HepG2 (cell line): Measurements from ENCODE around the gene LIN28A. TPM values are rescaled to one million over a fixed set of nuclear protein-coding genes. Genes with fewer than 3 reads are reported as not detected.

ENCODE experiments used
- ATAC-seq: fragments of 200-7000 bp; cut with Tn5 transposase; 3 replicates; pipeline ENCODE4 v1.9.1; 2020; ENCODE audit warnings: mild to moderate bottlenecking, moderate library complexity
- BruUV-seq: library from RNA; stranded (reverse); fragments of 400-500 nt; replicated peaks from 2 replicates; lab custom pipeline; 2021; lab: Mats Ljungman, UMichigan
- CTCF ChIA-PET: fragments of 300-600 bp; formaldehyde crosslinking; extraction: SDS; loops from one replicate; lab custom pipeline; 2021; ENCODE audit warnings: low total read pairs, inconsistent platforms, low intra/inter-chr PET ratio; lab: Yijun Ruan, JAX
- POLR2A ChIA-PET: fragments of 350-600 bp; sonication (Branson Sonifier 250); formaldehyde crosslinking; loops from one replicate; lab custom pipeline; 2020; ENCODE audit warnings: antibody characterized with exemption, inconsistent platforms; lab: Yijun Ruan, JAX
- DNase-seq: peaks from one replicate; pipeline ENCODE4 v3.0.0-alpha.2; 2015; ENCODE audit warnings: low spot score
- FAIRE-seq: peaks from 3 replicates; lab custom pipeline; 2011; peaks lifted over from hg19 to GRCh38; lab: Jason Lieb, UNC
- H2AFZ ChIP-seq: one replicate; pipeline ENCODE4 v1.6.1; 2011; ENCODE audit warnings: low read length, inconsistent platforms
- H3K27ac ChIP-seq: fragments of 300-600 bp; 3 replicates; pipeline ENCODE4 v1.8.0; 2011; ENCODE audit warnings: mixed run types, mild to moderate bottlenecking, mixed read lengths, low read length, inconsistent platforms; ENCODE audit not compliant: insufficient read depth; ENCODE audit errors: extremely low read length
- H3K27me3 ChIP-seq, 2 experiments: fragments of 200-600 bp in 1 of 2; 2 replicates in 1 of 2; 3 replicates in 1 of 2; pipeline versions ENCODE4 v1.6.0 to v1.8.0; 2011; ENCODE audit warnings: low read length in 2 of 2, mild to moderate bottlenecking in 2 of 2, moderate library complexity in 2 of 2, inconsistent platforms in 1 of 2; ENCODE audit not compliant: insufficient read depth in 2 of 2, control insufficient read depth in 1 of 2
- H3K36me3 ChIP-seq, 2 experiments: fragments of 200-600 bp in 1 of 2; replicated peaks in 1 of 2; 2 replicates in 1 of 2; 3 replicates in 1 of 2; pipeline versions ENCODE4 v1.5.1 to v1.8.0; 2011; ENCODE audit warnings: low read length in 2 of 2, inconsistent platforms in 1 of 2; ENCODE audit not compliant: insufficient read depth in 2 of 2, control insufficient read depth in 1 of 2
- H3K4me1 ChIP-seq: 2 replicates; pipeline ENCODE4 v1.5.1; 2012; ENCODE audit warnings: low read length, inconsistent platforms; ENCODE audit not compliant: insufficient read depth
- H3K4me2 ChIP-seq: 2 replicates; pipeline ENCODE4 v1.6.0; 2011; ENCODE audit warnings: low read depth, low read length, inconsistent platforms
- H3K4me3 ChIP-seq, 3 experiments: fragments of 200-600 bp in 1 of 3; sonication (generic), shearing (Covaris generic) in 1 of 3; replicated peaks in 1 of 3; 2 replicates each; pipeline ENCODE4 v1.5.1; 2011 to 2016; ENCODE audit warnings: low read length in 3 of 3, inconsistent platforms in 2 of 3, low read depth in 2 of 3, mild to moderate bottlenecking in 2 of 3, control low read depth in 1 of 3, mixed read lengths in 1 of 3; ENCODE audit not compliant: insufficient read depth in 1 of 3
- H3K79me2 ChIP-seq: one replicate; pipeline ENCODE4 v1.6.1; 2011; ENCODE audit warnings: low read length, inconsistent platforms; ENCODE audit not compliant: insufficient read depth
- H3K9ac ChIP-seq: 2 replicates; pipeline ENCODE4 v1.6.0; 2011; ENCODE audit warnings: mild to moderate bottlenecking, low read depth, low read length, inconsistent platforms; ENCODE audit not compliant: insufficient read depth
- H3K9me3 ChIP-seq: 2 replicates; pipeline ENCODE4 v1.5.1; 2012; ENCODE audit warnings: mild to moderate bottlenecking, low read length
- H4K20me1 ChIP-seq: 2 replicates; pipeline ENCODE4 v1.6.0; 2011; ENCODE audit warnings: inconsistent platforms, mild to moderate bottlenecking, low read length, moderate library complexity; ENCODE audit not compliant: insufficient read depth
- ELF3 ChIP-seq: IDR thresholded peaks from 2 replicates; pipeline ENCODE4 v1.6.1; 2016; ENCODE audit warnings: missing genetic modification reagents, missing compliant biosample characterization
- GABPA ChIP-seq, 2 experiments: IDR thresholded peaks; 2 replicates each; pipeline ENCODE4 v1.6.1; 2011 to 2016; ENCODE audit warnings: low read depth in 2 of 2, low read length in 1 of 2, missing biosample characterization in 1 of 2, missing genetic modification characterization in 1 of 2
- GABPB1 ChIP-seq: IDR thresholded peaks from 2 replicates; pipeline ENCODE4 v1.6.1; 2016; ENCODE audit warnings: mild to moderate bottlenecking, missing genetic modification reagents, moderate library complexity, missing compliant biosample characterization
- HMG20B ChIP-seq: conservative IDR thresholded peaks from 2 replicates; pipeline ENCODE4 v1.6.1; 2016; ENCODE audit warnings: missing genetic modification reagents, missing compliant biosample characterization
- PLSCR1 ChIP-seq: sonication (generic); formaldehyde crosslinking; IDR thresholded peaks from 2 replicates; pipeline ENCODE4 v1.5.0; 2020; ENCODE audit warnings: missing genetic modification reagents, mild to moderate bottlenecking, borderline replicate concordance
- POLR2A ChIP-seq, 2 experiments: IDR thresholded peaks; 2 replicates each; pipeline ENCODE4 v1.6.1; 2011; ENCODE audit warnings: low read depth in 2 of 2, low read length in 2 of 2, mild to moderate bottlenecking in 1 of 2, moderate library complexity in 1 of 2; ENCODE audit not compliant: insufficient read depth in 1 of 2
- RAD21 ChIP-seq: fragments of 450-650 bp; formaldehyde crosslinking; IDR thresholded peaks from 2 replicates; pipeline ENCODE4 v1.5.0; 2020; ENCODE audit warnings: mild to moderate bottlenecking
- TAF15 ChIP-seq: fragments of 200-400 bp; formaldehyde crosslinking; IDR thresholded peaks from one replicate; pipeline ENCODE4 v1.6.1; 2018; ENCODE audit warnings: mild to moderate bottlenecking, low read depth, low read length; ENCODE audit not compliant: poor library complexity, severe bottlenecking
- THYN1 ChIP-seq: sonication (generic); formaldehyde crosslinking; IDR thresholded peaks from 2 replicates; pipeline ENCODE4 v1.8.1; 2023; ENCODE audit warnings: low read depth, mild to moderate bottlenecking, moderate library complexity, missing genetic modification reagents, borderline replicate concordance
- ZBTB3 ChIP-seq: sonication (generic); formaldehyde crosslinking; IDR thresholded peaks from 2 replicates; pipeline ENCODE4 v1.4.0; 2020; ENCODE audit warnings: low read depth, mild to moderate bottlenecking, moderate library complexity, missing genetic modification reagents, borderline replicate concordance
- ZFYVE20 ChIP-seq: sonication (generic); formaldehyde crosslinking; IDR thresholded peaks from 2 replicates; pipeline ENCODE4 v1.8.0; 2023; ENCODE audit warnings: low read depth, mild to moderate bottlenecking, moderate library complexity, missing genetic modification reagents, borderline replicate concordance
- ZNF660 ChIP-seq: sonication (generic); formaldehyde crosslinking; IDR thresholded peaks from 2 replicates; pipeline ENCODE4 v1.5.1; 2020; ENCODE audit warnings: mild to moderate bottlenecking, low read depth, missing genetic modification reagents, borderline replicate concordance
- WGBS: methylation state at CpG from one replicate; pipeline ENCODE4 v1.1.6; 2017; ENCODE audit warnings: low lambda C conversion rate; 5-methylcytosine and 5-hydroxymethylcytosine counted together
- in situ Hi-C: cut with HindIII; loops from 2 replicates; pipeline ENCODE4 v1.10.0; 2017; ENCODE audit warnings: low pct_unique_long_range_greater_than_20kb; ENCODE audit not compliant: extremely low pct_ligation_motif_present
- intact Hi-C: fragments of 100-400 bp; cut with micrococcal nuclease; formaldehyde crosslinking; loops from one replicate; pipeline ENCODE4 v1.10.0; 2022; ENCODE audit not compliant: unreplicated experiment
- polyA plus RNA-seq, 8 experiments: library from polyadenylated mRNA; depleted of rRNA in 3 of 8; stranded (reverse) in 7 of 8; unstranded in 1 of 8; fragments of >200 nt; fragmentation: Illumina TruSeq in 4 of 8; extraction: Trizol in 4 of 8; gene quantifications; 2 replicates each; pipeline versions ENCODE4 v1.2.1 to v1.2.3, GENCODE V29; 2011 to 2016; ENCODE audit warnings: low read depth in 4 of 8, missing spikeins in 1 of 8, mixed read lengths in 1 of 8; ENCODE audit not compliant: insufficient read depth in 1 of 8
- total RNA-seq, 5 experiments: library from RNA; depleted of rRNA; stranded (reverse); fragments of >200 nt; fragmentation: Illumina TruSeq; extraction: Trizol; gene quantifications; 2 replicates each; pipeline ENCODE4 v1.2.3, GENCODE V29; 2016; ENCODE audit warnings: low read depth in 1 of 5
- TF ChIP-seq, protein P1 (sequence below): sonication (generic); formaldehyde crosslinking; IDR thresholded peaks from 2 replicates; pipeline ENCODE4 v1.9.0; 2022; ENCODE audit warnings: missing genetic modification reagents, mild to moderate bottlenecking, borderline replicate concordance
- TF ChIP-seq, protein P2 (sequence below): sonication (generic); formaldehyde crosslinking; IDR thresholded peaks from 2 replicates; pipeline ENCODE4 v1.8.0; 2022; ENCODE audit warnings: missing genetic modification reagents, low read depth, mild to moderate bottlenecking, borderline replicate concordance
- TF ChIP-seq, protein P3 (sequence below), 2 experiments: IDR thresholded peaks; 2 replicates each; pipeline ENCODE4 v1.6.1; 2011 to 2012; ENCODE audit warnings: low read length in 2 of 2, borderline replicate concordance in 1 of 2, low read depth in 1 of 2, mild to moderate bottlenecking in 1 of 2, moderate library complexity in 1 of 2

Gene LIN28A
- total and polyA plus RNA-seq, 2 of the 13 experiments (the other 11 are each of a cell fraction or from before 2014, with no cell fraction given), result not detected

DNA sequence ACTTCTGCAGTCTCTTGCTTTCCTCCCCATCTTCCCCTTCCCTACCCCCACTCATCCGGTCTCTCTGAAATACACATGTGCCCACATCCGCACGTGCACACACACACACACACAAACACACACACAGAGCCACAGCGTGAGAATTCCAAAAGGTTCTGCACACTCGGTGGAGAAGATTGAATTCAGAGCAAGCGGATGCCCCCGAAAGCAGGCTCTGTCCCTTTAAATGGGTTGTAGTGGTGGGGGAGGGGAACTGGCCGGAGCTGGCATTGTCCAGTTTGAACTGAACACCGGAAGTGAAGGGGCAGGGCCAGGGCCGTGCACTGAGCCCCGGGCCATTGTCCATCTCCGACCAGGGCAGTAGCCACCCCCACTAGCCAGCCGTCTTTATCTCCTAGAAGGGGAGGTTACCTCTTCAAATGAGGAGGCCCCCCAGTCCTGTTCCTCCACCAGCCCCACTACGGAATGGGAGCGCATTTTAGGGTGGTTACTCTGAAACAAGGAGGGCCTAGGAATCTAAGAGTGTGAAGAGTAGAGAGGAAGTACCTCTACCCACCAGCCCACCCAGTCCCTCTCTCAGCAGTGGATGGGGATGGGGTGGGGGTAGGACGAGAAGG, 1.3 kb upstream of the LIN28A start:
- no peak for FAIRE-seq
- no peaks in the 10 kb centered on the region for H3K36me3 ChIP-seq
- peaks cover 17% of the 10 kb centered on the region for H3K4me1 ChIP-seq
- H4K20me1 ChIP-seq, result no peaks in the 10 kb centered on the region
- H3K27me3 ChIP-seq, result peaks cover 7 to 32% of the 10 kb centered on the region in 2 experiments; a peak in 4 of 5 replicates
- no peak overlapping the region for H3K9ac ChIP-seq
- peak overlapping the region in 1 of 3 experiments; percentile 40; a peak in 2 of 6 replicates for H3K4me3 ChIP-seq
- no peak overlapping the region for H2AFZ ChIP-seq
- no peak overlapping the region for H3K27ac ChIP-seq
- WGBS, result 24% methylated on average over 14 of the region's 16 CpGs
- ChIA-PET CTCF (no interaction called here), POLR2A (no interaction called here)
- peak; percentile 56 for ATAC-seq
- no peak for DNase-seq
- in situ Hi-C loops, result no loop called here
- H3K4me2 ChIP-seq, result peak overlapping the region; percentile 57
- intact Hi-C loops, result no loop called here
- no peaks in the 10 kb centered on the region for H3K79me2 ChIP-seq
- H3K9me3 ChIP-seq, result no peaks in the 10 kb centered on the region
- BruUV-seq, result no TSS peak
- no peak for TF ChIP-seq POLR2A (IDR thresholded peaks at IDR 0.05; ENCODE audit: insufficient read depth in 1 of 2, low read depth in 2 of 2, low read length in 2 of 2)
- TF ChIP-seq HMG20B (CRISPR knock-in tag), result no peak
- TF ChIP-seq ZFYVE20 (CRISPR knock-in tag), result no peak
- TF ChIP-seq, protein P1, sequence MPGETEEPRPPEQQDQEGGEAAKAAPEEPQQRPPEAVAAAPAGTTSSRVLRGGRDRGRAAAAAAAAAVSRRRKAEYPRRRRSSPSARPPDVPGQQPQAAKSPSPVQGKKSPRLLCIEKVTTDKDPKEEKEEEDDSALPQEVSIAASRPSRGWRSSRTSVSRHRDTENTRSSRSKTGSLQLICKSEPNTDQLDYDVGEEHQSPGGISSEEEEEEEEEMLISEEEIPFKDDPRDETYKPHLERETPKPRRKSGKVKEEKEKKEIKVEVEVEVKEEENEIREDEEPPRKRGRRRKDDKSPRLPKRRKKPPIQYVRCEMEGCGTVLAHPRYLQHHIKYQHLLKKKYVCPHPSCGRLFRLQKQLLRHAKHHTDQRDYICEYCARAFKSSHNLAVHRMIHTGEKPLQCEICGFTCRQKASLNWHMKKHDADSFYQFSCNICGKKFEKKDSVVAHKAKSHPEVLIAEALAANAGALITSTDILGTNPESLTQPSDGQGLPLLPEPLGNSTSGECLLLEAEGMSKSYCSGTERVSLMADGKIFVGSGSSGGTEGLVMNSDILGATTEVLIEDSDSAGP (CRISPR knock-in tag), result peak; percentile 98
- TF ChIP-seq, protein P2, sequence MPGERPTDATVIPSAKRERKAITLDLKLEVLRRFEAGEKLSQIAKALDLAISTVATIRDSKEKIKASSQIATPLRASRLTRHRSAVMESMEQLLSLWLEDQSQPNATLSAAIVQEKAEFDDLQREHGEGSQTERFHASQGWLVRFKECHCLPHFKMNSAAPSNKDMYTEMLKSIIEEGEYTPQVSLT (CRISPR knock-in tag), result no peak
- no peak for TF ChIP-seq RAD21 (CRISPR knock-in tag)
- TF ChIP-seq PLSCR1 (CRISPR knock-in tag), result no peak
- TF ChIP-seq, protein P3, sequence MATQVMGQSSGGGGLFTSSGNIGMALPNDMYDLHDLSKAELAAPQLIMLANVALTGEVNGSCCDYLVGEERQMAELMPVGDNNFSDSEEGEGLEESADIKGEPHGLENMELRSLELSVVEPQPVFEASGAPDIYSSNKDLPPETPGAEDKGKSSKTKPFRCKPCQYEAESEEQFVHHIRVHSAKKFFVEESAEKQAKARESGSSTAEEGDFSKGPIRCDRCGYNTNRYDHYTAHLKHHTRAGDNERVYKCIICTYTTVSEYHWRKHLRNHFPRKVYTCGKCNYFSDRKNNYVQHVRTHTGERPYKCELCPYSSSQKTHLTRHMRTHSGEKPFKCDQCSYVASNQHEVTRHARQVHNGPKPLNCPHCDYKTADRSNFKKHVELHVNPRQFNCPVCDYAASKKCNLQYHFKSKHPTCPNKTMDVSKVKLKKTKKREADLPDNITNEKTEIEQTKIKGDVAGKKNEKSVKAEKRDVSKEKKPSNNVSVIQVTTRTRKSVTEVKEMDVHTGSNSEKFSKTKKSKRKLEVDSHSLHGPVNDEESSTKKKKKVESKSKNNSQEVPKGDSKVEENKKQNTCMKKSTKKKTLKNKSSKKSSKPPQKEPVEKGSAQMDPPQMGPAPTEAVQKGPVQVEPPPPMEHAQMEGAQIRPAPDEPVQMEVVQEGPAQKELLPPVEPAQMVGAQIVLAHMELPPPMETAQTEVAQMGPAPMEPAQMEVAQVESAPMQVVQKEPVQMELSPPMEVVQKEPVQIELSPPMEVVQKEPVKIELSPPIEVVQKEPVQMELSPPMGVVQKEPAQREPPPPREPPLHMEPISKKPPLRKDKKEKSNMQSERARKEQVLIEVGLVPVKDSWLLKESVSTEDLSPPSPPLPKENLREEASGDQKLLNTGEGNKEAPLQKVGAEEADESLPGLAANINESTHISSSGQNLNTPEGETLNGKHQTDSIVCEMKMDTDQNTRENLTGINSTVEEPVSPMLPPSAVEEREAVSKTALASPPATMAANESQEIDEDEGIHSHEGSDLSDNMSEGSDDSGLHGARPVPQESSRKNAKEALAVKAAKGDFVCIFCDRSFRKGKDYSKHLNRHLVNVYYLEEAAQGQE (IDR thresholded peaks at IDR 0.05; ENCODE audit: borderline replicate concordance in 1 of 2, low read depth in 1 of 2, low read length in 2 of 2), result peak in 1 of 2 experiments; percentile 17; a peak in 2 of 4 replicates
- peak; percentile 37 for TF ChIP-seq GABPB1
- TF ChIP-seq ELF3 (CRISPR knock-in tag), result no peak
- TF ChIP-seq GABPA (IDR thresholded peaks at IDR 0.05; ENCODE audit: low read depth, low read length), result no peak
- TF ChIP-seq GABPA (CRISPR knock-in tag; IDR thresholded peaks at IDR 0.05; ENCODE audit: low read depth), result peak; percentile 61
- TF ChIP-seq THYN1 (CRISPR knock-in tag), result no peak
- no peak for TF ChIP-seq ZBTB3
- TF ChIP-seq ZNF660 (CRISPR knock-in tag), result no peak
- TF ChIP-seq TAF15, result no peak
